NCI-H524 treated with DMSO at 0.1 percent for 48 hours (cell line): ENCODE data around the gene TANC1.

ENCODE experiments used
- DNase-seq: peaks from one replicate; lab custom pipeline; 2025; lab: John Stamatoyannopoulos, UW

Gene TANC1

DNA sequence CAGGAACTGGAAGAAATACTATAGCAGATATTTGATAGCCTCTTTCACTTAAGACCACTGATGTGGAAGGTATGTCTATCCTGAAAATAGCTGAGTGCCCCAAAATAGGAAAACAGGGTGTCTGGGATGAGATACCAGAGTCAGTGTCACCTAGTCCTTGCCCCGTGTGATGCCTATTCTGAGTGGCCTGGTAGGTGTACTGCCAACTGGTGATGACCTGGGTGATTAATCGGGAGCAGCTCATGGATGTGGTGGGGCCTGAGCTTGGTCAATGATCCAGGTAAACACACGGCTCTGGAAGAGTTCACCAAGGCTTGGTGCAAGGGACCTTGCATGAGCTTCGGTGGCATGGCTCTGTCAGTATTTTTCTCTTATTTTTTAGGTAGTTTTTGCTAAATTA is 95.2 kb downstream of the TANC1 start:
- DNase-seq, result no peak

DNA sequence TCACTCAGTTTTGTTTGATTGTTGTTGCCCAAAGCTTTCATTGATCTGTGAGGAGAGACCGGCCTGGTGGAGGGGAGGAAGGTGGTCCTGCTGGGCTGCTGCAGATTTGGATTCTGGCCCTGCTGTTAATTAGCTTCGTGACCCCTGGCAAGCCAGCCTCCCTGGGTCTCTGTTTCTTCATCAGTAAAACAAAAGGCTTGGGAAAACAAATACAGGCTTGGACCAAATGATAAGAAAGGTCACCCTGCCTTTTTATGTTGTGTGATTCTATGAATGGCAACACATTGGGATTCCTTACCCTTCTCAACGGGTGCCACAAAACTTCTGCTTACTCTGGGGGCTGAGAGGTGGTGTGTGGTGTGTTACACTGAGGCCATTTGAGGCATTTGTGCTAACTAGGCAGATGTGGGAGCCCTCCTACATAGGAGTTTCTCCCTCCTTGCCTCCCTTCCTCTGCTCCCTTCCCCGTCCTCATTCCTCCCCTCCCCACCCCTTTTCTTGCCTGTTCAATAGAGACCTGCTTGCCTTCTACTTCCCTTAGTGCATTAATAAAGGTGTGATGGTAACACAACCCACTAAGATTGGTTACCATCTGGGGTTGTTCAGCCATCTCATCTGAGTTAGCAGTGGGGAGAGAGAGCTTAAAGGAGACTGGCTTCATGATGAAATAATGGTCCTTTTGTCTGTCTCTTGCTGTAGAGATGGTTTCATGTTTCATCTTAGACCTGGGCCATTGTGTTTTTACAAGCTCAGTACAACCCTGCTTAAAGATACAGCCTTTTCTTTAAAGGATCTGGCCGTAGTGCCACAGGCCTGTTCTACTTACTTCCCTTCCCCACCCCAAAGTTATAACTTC is 96.2 kb downstream of the TANC1 start:
- DNase-seq, result no peak

DNA sequence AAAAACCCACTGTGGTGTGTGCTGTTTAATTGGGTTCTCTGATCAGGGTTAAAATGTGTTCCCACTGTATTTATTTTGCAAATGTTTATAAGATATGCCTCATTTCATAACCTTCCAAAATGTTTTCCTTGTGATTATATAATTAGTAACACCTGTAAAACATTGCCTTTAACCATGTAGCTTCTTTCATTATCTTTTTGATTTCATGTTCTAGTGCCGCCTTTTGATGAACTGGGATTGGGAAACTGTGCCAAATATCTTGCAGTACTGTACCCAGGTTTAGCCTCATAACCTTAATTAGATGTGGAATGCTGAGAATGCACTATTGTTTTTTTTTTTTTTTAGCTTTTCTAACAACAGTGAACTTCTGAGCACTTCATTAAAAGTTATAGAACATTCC is 96.9 kb downstream of the TANC1 start:
- DNase-seq, result no peak

DNA sequence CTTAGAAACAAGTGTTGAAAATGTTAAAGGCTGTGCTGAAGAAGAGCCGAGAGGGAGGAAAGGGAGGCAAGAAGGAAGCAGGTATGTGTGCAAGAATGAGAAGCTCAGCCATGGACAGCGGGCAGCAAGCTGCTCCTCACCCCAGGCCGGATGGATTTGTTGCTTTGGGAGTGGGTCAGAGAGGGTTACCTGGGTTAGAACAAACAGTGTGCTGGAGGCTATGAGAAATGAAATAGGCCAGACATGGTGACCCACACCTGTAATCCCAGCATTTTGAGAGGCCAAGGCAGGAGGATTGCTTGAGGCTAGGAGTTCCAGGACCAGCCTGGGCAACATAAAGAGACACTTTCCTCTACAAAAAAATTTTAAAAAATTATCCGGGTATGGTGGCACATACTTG is 97.5 kb downstream of the TANC1 start:
- no peak for DNase-seq

DNA sequence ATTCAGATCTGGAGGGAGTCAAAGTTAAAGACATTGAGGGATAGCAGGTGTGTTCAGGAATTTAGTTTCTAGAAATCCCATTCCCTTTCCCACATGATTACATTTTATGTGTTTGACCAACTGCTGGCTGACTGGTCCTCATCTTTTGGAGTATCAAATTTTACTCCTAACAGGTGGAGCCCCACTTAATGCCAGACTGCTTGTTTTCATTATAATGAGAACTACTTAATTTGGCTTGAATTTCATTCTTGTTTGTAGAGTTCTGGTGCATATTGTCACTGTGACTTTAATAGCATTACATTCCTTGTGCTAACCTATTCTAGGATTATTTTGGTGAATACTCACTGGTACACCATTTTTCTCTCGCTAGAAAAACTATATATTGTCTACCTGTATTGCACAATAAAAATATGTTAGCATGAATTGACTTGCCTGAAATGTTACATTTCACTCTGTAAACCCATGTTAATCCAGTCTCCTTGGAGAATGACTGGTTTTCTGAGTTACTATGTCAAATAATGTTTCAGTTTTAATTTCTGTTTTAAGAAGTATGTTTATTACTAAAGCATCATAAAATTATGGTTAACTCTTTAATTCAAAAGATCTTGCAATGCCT is 98.2 kb downstream of the TANC1 start:
- peak; percentile 83 for DNase-seq

DNA sequence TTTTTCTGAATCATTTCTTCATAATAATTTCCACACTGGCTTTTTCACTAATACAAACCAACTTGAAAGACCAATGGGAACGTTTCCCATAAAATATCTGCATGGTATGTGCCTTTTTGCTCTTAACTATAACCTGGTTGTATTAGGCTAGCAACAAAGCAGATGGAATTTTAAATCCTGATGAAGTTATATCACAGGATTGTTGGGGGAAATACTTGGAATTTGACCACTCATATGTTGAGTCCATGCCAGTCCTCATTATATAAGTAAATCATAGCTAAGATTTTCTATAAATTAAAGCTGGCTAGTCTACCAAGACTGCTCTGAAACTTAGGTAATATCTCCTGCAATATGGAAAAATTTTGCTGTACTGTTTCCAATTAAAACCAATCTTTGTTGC is 99.5 kb downstream of the TANC1 start:
- DNase-seq, result no peak

DNA sequence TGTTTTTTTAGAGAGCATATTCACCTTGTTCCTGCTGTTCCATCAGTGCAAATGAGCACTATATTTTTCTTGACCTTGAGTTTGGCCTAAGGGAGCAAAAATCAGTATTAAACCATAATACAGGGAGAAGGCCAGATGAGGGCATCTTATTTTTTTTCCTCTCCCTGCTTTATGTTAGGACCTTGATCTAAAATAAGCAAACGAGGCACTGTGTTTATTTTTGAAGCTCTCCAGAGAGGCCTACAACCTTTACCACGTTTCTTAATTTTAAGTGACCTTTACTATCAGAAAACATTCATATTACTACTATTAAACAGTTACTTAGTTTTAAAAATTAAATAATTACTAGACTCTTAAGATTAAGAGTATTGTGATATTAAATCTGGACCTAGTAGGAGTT is 100.8 kb downstream of the TANC1 start:
- no peak for DNase-seq

DNA sequence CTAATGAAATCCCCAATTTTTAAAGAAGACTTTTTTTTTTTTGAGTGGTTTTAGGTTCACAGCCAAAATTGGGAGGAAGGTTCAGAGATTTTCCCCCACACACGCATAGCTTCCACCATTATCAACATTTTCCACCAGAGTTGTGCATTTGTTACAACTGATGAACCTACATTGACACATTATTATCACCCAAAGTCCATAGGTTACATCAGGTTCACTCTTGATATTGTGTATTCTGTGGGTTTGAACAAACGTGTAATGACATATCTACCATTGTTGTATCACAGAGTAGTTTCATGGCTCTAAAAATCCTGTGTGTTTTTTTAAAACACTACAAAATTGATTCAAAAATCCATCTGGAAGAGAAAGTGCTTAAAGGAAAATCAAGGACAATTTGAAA is 101.8 kb downstream of the TANC1 start:
- DNase-seq, result no peak

DNA sequence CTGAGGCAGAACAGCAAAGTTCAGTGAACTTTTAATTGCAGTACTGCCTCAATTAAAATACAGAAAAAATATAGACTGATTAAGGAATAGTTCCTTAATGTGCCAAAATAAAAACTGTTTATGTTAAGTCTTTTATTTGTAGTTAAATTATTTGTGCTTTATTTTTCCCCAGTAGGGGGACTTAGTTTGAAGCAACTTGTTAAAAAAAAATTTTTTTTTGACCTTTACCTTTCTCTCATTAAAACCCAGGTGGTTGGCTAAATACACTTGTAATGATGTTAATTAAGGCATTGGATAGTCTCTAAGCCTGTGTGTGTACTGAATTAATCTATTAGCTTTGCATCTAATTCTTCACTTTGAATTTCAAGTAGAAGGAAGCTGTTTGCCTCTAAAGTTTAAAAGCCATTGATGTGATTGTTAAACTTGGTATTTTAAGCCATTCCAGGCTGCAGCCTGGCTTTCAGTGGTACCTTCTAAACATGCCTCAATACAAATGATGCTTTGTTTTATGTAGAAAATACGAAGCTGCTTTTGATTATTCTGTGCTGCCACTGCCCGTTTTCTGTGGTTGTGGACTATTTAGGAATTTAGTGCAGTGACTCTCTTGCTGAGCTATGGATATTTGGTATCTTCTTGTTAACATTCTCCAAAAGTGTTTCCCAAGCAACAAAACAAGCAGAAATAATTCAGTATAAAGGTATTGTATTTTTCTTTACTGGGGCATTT is 102.9 kb downstream of the TANC1 start:
- DNase-seq, result no peak

DNA sequence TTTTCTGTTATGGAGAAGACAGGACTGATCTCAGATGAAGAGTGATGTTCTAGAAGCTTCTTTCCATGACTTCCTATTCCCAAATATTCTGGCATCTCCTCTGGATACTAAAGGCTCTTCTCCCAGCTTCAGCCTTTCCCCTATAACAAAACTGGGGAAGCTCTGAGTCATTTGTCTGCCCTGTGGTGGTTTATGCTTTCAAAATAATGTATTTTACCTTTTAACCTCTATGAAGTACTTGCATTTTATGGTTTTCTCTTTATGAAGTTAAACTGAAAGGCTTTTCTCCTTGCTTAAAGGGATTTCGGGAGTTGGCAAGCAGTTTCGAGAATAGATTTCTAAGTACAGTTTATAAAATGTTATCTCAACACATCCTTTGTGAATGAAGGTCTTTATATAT is 104.4 kb downstream of the TANC1 start:
- no peak for DNase-seq

DNA sequence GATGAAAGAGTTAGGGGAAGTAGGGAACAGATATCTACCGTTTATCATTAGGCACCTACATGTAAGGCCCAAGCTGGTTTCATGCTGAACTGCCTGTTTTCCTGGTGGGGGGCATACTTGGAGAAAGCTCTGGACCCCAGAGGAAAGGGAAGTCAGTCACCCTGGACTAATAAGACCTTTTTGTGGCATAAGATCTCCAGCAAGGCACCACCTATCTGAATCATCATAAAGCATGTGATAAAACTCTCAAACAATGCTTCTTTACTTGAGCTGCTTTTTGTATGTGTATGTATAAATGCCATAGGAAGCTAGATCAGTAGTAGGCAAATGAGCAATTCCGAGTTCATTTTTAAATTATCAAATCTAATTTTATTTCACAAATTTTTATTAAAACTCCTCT is 104.8 kb downstream of the TANC1 start:
- no peak for DNase-seq

DNA sequence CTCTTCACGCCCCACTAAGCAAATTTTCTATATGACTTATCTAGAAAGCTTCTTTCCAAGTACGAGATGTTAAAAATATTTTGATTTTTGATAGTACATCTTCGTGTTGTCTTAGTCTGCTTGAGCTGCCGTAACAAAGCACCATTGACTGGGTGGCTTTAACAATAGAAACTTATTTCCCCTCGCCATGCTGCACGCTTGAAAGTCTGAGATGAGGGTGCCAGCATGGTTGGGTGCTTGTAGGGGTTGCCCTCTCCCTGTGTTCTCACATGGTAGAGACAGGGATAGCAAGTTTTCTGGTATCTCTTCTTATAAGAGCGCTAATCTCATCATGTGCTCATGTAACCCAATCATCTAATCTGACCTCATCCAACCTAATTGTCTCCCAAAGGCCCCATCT is 106.2 kb downstream of the TANC1 start:
- DNase-seq, result no peak

DNA sequence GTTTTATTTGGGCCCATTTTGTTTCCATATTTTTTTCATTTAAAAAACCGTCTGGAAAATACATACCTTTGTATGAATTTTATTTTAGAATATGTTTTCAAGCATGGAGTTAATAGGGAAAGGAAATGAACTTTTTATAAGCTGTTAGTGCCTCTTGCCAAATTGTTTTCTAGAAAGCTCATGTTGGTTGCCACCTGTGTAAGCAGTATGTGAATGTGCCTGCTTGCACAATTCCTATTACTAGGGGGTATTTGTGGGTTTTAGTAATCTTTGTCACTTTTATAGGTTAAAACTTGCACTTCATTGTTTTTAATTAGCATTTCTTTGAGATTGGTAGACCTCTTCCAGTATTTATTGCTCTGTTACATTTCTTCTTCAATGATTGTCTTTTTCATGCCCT is 107.3 kb downstream of the TANC1 start:
- DNase-seq, result no peak

DNA sequence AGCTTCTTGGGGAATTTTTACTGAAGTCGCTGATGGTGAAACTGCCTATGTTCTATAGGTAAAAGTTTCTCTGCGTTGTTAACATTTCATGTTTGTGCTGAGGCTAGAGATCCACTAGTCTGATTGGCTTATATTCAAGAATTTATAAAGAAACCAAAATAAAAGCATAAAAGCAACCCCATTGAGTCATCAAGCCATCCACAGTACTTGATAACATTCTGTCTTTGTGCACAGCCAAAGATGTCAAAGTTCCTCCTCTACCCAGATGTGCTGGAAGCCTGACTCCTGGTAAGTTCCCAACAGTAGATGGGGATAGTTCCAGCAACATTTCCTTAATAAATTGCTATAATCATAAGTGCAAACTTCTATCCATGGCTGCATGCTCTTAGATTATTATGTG is 107.8 kb downstream of the TANC1 start:
- DNase-seq, result no peak

DNA sequence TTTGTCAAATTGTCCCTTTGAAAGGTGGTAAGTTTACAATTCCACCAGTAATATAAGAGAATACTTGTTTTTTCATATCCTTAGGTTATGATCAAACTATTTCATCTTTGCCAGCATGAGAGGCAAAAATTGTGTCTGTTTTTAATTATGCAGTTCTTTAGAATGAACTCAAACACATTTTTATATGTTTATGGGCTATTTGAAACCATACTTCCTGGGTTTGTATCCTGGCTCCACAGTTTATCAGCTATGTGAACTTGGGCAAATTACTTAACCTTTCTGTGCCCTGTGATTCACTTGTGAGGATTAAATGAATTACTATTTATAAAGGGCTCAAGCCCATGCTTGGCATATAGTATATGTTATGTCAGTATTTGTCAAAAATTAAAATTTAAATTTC is 109.4 kb downstream of the TANC1 start:
- DNase-seq, result no peak

DNA sequence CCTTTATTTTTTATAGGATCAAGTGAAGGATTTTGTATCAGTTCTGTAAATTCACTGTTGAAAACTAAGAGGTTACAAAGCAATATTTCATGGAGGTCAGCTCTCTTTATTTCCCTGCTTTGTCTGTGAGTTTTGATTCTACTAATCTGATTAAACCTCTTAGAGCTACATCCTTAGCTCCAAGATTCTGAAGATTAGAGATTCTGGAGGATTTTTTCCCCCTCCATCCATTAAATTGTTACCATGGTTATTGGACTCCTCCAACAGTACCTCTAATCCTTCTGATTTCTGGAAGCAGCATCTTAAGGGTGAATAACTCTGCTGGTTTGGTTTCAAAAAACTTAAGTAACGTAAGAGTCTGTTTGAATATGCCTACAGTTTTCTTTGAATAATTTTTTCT is 110.0 kb downstream of the TANC1 start:
- no peak for DNase-seq

DNA sequence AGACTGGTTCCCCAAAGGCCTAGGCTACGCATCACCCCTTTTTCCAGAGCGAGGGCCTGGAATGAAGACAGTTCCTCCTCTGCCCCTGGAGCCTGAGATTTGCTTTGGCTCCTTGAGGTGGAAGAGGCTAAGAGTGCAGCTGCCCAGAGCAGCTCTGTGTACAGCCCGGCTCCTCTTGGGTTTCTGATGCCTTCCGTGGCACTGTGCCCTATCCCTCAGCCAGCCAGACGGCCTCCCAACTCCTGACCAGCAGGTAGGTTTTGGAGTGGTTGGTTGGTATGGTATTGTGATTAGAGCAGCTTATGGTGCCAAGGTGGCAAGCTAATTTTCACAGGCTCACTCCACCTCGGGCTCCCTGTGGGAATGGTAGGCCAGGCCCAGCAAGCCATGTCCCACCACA is 112.2 kb downstream of the TANC1 start:
- DNase-seq, result no peak

DNA sequence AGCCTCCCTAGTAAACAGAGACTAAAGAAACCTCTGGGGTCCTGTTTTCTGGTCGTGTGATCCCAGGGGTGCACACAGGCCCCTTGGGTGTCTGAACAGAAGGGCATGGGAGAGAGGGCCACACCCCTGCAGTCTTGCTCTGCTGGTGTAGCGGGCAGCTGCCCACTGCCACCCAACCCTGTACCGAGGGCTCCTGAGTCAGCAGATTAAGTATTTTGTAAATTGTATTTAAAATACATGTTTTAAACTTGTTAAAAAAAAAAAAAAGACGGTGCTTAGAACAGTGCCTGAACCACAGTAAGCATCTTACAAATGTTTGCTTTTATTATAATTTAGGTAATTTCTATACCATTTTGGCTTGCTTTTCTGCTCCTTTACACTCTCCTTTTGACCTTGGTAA is 113.7 kb downstream of the TANC1 start:
- DNase-seq, result no peak

DNA sequence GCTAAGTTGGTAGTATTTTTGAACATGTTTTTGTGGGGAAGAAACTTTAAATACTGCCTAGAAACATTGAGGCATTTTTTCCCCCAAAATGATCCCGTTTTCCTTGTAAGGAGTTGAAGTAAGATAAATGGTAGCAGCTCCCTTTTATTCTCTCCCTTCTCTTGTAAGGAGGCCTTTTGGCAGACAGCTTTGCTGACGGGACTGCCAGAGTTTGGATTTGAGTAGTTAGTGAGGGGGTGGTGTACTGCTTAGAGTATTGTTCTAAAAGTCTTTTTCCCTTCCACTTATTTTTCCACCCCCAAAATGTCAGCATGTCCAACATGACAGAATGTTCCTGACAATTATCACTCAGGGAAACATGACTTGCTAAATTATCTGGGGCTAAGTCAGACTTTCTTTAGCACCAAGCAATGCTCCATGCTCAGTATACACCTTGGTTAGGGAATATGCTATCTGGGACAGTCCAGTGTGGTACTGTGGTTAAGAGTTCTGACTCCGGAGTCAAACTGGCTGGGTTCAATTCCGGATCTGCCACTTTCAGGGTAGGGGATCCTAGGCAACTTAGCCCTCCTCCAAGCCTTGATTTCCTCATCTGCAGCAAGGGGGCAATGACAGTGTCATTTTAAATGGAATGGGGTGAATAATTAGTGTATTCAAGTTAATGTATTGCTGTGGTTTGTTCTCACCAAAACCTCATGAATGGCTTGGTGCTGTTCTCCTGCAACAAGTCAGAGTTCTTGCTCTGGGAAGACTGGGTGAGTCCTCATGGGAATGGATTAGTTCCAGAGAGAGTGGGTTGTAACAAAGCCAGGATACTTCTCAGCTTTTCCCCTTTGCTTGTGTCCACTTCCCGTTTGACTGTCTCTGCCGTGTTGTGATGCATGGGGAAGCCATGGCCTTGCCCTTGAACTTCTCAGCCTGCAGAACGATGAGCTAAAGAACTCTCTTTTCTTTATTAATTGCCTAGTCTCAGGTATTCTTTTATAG is 116.2 kb downstream of the TANC1 start:
- DNase-seq, result no peak

DNA sequence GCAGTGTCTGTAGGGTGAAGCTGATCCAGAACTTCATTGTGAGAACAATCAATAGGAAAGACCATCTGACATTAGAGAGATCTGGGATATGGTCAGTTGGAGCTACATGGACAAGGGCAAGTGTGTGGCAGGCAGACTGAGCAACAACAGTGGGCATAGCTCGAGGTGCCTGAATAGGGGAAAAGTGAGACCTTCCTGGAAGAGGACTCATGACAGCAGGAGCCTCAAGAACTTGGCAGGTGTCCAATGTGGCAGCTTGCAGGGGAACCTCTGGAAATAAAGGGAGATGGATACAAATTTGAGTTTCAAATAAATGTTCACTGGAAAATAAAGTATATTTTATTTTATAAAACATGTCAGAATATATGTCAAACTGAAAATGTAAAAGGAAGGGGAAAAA is 117.9 kb downstream of the TANC1 start:
- DNase-seq, result peak; percentile 29

DNA sequence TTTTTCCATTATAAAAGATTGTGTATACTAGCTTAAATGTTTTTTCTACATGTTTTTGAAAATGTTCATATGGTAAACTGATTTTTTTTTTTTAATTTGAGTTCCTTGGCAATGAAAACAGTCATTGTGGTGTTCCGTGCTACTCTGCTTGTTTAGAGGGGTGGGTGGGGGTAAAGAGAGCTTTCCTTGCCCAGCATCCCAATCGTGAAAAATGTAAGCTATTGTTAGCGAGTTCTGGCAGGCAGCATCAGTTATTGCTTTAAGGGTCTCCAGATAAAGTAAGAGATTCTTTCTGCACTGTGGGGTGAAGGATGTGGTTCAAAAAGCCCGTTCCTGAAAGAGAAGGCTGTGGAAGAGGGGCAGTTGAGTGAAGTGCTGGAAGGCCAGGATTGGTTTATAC is 118.4 kb downstream of the TANC1 start:
- no peak for DNase-seq

DNA sequence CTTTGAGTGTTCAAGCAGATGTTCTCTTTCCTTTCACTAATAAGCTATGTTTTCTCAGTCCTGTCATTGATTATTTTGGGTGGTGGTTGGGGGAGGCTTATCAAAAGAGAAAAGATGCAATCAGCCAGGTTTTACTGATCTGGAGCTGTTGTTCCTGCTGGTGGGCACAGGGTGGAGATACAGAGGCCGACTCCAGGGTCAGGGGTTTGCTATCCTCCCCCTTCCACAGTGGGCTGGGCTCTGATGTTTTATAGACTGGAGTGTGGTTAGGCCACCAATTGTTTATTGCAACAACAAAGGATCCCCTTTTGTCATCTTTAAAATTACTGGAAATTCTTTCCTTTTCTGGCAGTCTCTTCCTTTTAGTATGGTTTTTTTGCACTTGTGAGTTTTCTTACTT is 120.5 kb downstream of the TANC1 start:
- DNase-seq, result no peak
